HCT116 (cell line): ENCODE measurements around the gene RAB3GAP2. TPM values are rescaled to one million over a fixed set of nuclear protein-coding genes. Genes with fewer than 3 reads are reported as not detected.
"Not testable (repeated sequence)": the region's sequence is repeated elsewhere in the genome, so short reads cannot be mapped to it uniquely, and the experiment has no call there.

Experiments used
- ATAC-seq: fragments of 200-7000 bp; cut with Tn5 transposase; 2 replicates; pipeline ENCODE4 v1.9.1; 2020; ENCODE audit warnings: mild to moderate bottlenecking, moderate library complexity
- BruUV-seq: library from RNA; stranded (reverse); fragments of 400-500 nt; replicated peaks from 2 replicates; lab custom pipeline; 2021; lab: Mats Ljungman, UMichigan
- CTCF ChIA-PET: fragments of 300-600 bp; sonication (Branson Sonifier 250); formaldehyde crosslinking; loops from one replicate; lab custom pipeline; 2021; ENCODE audit warnings: antibody characterized with exemption; lab: Charles Lee
- POLR2A ChIA-PET: fragments of 300-600, 350-600 bp; sonication (Branson Sonifier 250); formaldehyde crosslinking; loops from one replicate; lab custom pipeline; 2021; ENCODE audit warnings: antibody characterized with exemption; lab: Charles Lee
- RAD21 ChIA-PET, 2 experiments: fragments of 300-600 bp; sonication (Branson Sonifier 250); formaldehyde crosslinking; loops; one replicate each; lab custom pipeline; 2023; ENCODE audit warnings: low total read pairs in 2 of 2; ENCODE audit not compliant: uncharacterized antibody in 2 of 2, unreplicated experiment in 2 of 2, low non-redundant PET in 1 of 2; lab: Charles Lee
- DNase-seq: peaks from one replicate; pipeline ENCODE4 v3.0.0-alpha.2; 2010; ENCODE audit warnings: low read depth, low spot score
- H2AFZ ChIP-seq: fragments of 200-600 bp; shearing (Covaris generic), sonication (generic); 2 replicates; pipeline ENCODE4 v1.6.1; 2017; ENCODE audit warnings: low read depth, mixed run types, mixed read lengths, antibody characterized with exemption, low read length; ENCODE audit not compliant: poor library complexity, severe bottlenecking
- H3K27ac ChIP-seq: 2 replicates; pipeline ENCODE4 v1.5.1; 2012; ENCODE audit warnings: low read depth, low read length
- H3K27me3 ChIP-seq: fragments of 200-600 bp; sonication (generic); 2 replicates; pipeline ENCODE4 v1.6.1; 2016; ENCODE audit warnings: mixed run types, low read length, mixed read lengths; ENCODE audit not compliant: insufficient read depth
- H3K36me3 ChIP-seq, 2 experiments: fragments of 200-500 bp in 1 of 2; fragments of 200-600 bp in 1 of 2; sonication (Bioruptor generic) in 1 of 2; sonication (generic) in 1 of 2; 2 replicates each; pipeline versions ENCODE4 v1.5.1 to v1.6.1; 2014 to 2016; ENCODE audit warnings: low read length in 2 of 2, inconsistent platforms in 1 of 2, mixed read lengths in 1 of 2, mixed run types in 1 of 2; ENCODE audit not compliant: insufficient read depth in 2 of 2, control insufficient read depth in 1 of 2
- H3K4me1 ChIP-seq, 2 experiments: fragments of 200-600 bp in 1 of 2; sonication (generic) in 1 of 2; 2 replicates each; pipeline versions ENCODE4 v1.5.1 to v1.6.1; 2012 to 2017; ENCODE audit warnings: low read length in 2 of 2, inconsistent platforms in 1 of 2, mild to moderate bottlenecking in 1 of 2, mixed read lengths in 1 of 2, mixed run types in 1 of 2, moderate library complexity in 1 of 2; ENCODE audit not compliant: insufficient read depth in 2 of 2, control insufficient read depth in 1 of 2
- H3K4me2 ChIP-seq: fragments of 200-600 bp; sonication (generic); 2 replicates; pipeline ENCODE4 v1.6.1; 2017; ENCODE audit warnings: mixed run types, low read length, mixed read lengths
- H3K4me3 ChIP-seq, 2 experiments: fragments of 200-600 bp in 1 of 2; sonication (generic) in 1 of 2; replicated peaks in 1 of 2; 2 replicates each; pipeline ENCODE4 v1.5.1; 2011 to 2016; ENCODE audit warnings: low read length in 2 of 2, control low read depth in 1 of 2, low read depth in 1 of 2, mild to moderate bottlenecking in 1 of 2, mixed read lengths in 1 of 2, mixed run types in 1 of 2
- H3K79me2 ChIP-seq: fragments of 200-600 bp; sonication (generic); 2 replicates; pipeline ENCODE4 v1.6.1; 2017; ENCODE audit warnings: mild to moderate bottlenecking, mixed run types, low read length, moderate library complexity, mixed read lengths; ENCODE audit not compliant: insufficient read depth
- H3K9ac ChIP-seq: fragments of 200-600 bp; sonication (generic); 2 replicates; pipeline ENCODE4 v1.6.1; 2016; ENCODE audit warnings: low read length, mixed read lengths
- H3K9me2 ChIP-seq: fragments of 200-600 bp; sonication (generic), shearing (Covaris generic); 2 replicates; pipeline ENCODE4 v1.6.1; 2017; ENCODE audit warnings: mixed run types, mild to moderate bottlenecking, moderate library complexity; ENCODE audit not compliant: insufficient read depth
- H3K9me3 ChIP-seq, 2 experiments: fragments of 200-500 bp in 1 of 2; fragments of 200-600 bp in 1 of 2; sonication (Bioruptor generic) in 1 of 2; sonication (generic) in 1 of 2; 2 replicates each; pipeline ENCODE4 v1.6.1; 2014 to 2017; ENCODE audit warnings: low read length in 2 of 2, mixed read lengths in 2 of 2, inconsistent platforms in 1 of 2, low read depth in 1 of 2, mild to moderate bottlenecking in 1 of 2, mixed run types in 1 of 2, moderate library complexity in 1 of 2; ENCODE audit not compliant: control insufficient read depth in 1 of 2, insufficient read depth in 1 of 2
- H4K20me1 ChIP-seq: fragments of 200-600 bp; sonication (generic), shearing (Covaris generic); 2 replicates; pipeline ENCODE4 v1.6.1; 2017; ENCODE audit warnings: mixed run types, mild to moderate bottlenecking, moderate library complexity; ENCODE audit not compliant: insufficient read depth
- CEBPB ChIP-seq: IDR thresholded peaks from 2 replicates; pipeline ENCODE4 v1.6.1; 2012; ENCODE audit warnings: low read depth
- EZH2 ChIP-seq: fragments of 200-600 bp; sonication (generic); IDR thresholded peaks from 2 replicates; pipeline ENCODE4 v1.6.1; 2017; ENCODE audit warnings: antibody characterized with exemption, mixed run types
- MAX ChIP-seq: IDR thresholded peaks from 2 replicates; pipeline ENCODE4 v1.6.1; 2012
- POLR2AphosphoS5 ChIP-seq: IDR thresholded peaks from 2 replicates; pipeline ENCODE4 v1.6.1; 2011; ENCODE audit warnings: mild to moderate bottlenecking, low read depth, low read length, moderate library complexity
- RAD21 ChIP-seq: IDR thresholded peaks from 2 replicates; pipeline ENCODE4 v1.6.1; 2012; ENCODE audit warnings: low read depth, mild to moderate bottlenecking
- REST ChIP-seq: IDR thresholded peaks from 2 replicates; pipeline ENCODE4 v1.6.1; 2012; ENCODE audit warnings: low read depth
- SIN3A ChIP-seq: IDR thresholded peaks from 2 replicates; pipeline ENCODE4 v1.6.1; 2012; ENCODE audit warnings: low read depth
- SRF ChIP-seq: IDR thresholded peaks from 2 replicates; pipeline ENCODE4 v1.6.1; 2012; ENCODE audit warnings: low read depth
- ZFX ChIP-seq: fragments of 450-650 bp; IDR thresholded peaks from 2 replicates; pipeline ENCODE4 v1.6.1; 2017
- ZNF274 ChIP-seq: fragments of 200-500 bp; sonication (Bioruptor generic); IDR thresholded peaks from 2 replicates; pipeline ENCODE4 v1.6.1; 2014; ENCODE audit warnings: mild to moderate bottlenecking, low read depth, low read length, inconsistent platforms
- intact Hi-C: fragments of 100-400 bp; cut with micrococcal nuclease; formaldehyde crosslinking; loops from 2 replicates; pipeline ENCODE4 v1.10.0; 2022
- total RNA-seq: library from RNA; stranded (reverse); gene quantifications from one replicate; pipeline ENCODE4 v1.2.1, GENCODE V29; 2021; ENCODE audit not compliant: unreplicated experiment
- TF ChIP-seq, protein P1 (sequence below): IDR thresholded peaks from 2 replicates; pipeline ENCODE4 v1.6.1; 2011; ENCODE audit warnings: mild to moderate bottlenecking, low read length, moderate library complexity; ENCODE audit not compliant: insufficient replicate concordance; ENCODE audit errors: extremely low read depth

The RAB3GAP2 gene
- total RNA-seq, 1 experiment from 2014 or later = 32.5 TPM

DNA sequence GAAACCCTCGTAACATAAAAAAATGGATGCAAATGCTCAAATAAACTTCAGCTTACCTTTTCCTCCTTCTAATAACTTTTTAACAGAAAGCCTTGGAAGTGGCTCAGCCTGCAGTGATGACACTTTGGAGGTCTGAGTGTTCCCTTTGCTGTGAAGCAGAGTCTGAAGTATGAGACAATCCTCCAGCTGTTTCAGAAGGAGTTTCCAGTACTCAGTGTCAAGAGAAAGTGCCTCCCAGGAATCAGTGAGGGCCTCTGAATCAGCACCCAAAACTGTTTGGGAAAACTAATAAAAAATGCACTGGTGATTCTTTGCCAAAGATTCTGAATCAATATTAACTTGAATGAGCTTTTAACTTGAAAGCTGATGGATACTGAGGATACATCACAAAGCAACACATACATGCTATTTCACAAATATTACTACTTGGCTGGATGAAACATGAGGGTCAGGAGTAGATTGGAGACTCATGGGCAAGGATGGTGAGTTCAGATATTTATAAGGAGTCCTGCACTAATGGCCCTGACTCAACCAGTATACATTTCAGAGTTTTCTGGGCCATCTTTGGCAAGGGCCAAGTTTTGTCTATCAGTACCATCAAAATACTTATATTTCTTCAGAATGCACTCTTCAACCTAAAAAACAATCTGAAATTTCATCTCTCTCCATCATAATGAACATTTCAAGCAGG is 101.3 kb downstream of the RAB3GAP2 start:
- DNase-seq (no peak), ATAC-seq (no peak)
- Histone ChIP-seq H4K20me1 (no peaks in the 10 kb centered on the region), H3K9ac (no peak overlapping the region), H3K79me2 (no peaks in the 10 kb centered on the region; the same call in 1 of the 2 replicates), H2AFZ (no peak overlapping the region), H3K4me2 (no peak overlapping the region), H3K4me1 (no peaks in the 10 kb centered on the region), H3K27ac (no peak overlapping the region), H3K9me2 (no peaks in the 10 kb centered on the region), H3K9me3 (no peaks in the 10 kb centered on the region), H3K36me3 (peaks cover 12 to 14% of the 10 kb centered on the region in 2 experiments), H3K4me3 (no peak overlapping the region), H3K27me3 (no peaks in the 10 kb centered on the region)
- intact Hi-C loops = no loop called here
- BruUV-seq = no TSS peak
- ChIA-PET RAD21 (no interaction called here), POLR2A (no interaction called here), CTCF (no interaction called here)
- TF ChIP-seq SRF (no peak), ZFX (no peak), CEBPB (no peak), EZH2 (no peak), MAX (no peak), SIN3A (no peak), REST (no peak), POLR2AphosphoS5 (no peak), RAD21 (no peak), ZNF274 (no peak)
- TF ChIP-seq, protein P1, sequence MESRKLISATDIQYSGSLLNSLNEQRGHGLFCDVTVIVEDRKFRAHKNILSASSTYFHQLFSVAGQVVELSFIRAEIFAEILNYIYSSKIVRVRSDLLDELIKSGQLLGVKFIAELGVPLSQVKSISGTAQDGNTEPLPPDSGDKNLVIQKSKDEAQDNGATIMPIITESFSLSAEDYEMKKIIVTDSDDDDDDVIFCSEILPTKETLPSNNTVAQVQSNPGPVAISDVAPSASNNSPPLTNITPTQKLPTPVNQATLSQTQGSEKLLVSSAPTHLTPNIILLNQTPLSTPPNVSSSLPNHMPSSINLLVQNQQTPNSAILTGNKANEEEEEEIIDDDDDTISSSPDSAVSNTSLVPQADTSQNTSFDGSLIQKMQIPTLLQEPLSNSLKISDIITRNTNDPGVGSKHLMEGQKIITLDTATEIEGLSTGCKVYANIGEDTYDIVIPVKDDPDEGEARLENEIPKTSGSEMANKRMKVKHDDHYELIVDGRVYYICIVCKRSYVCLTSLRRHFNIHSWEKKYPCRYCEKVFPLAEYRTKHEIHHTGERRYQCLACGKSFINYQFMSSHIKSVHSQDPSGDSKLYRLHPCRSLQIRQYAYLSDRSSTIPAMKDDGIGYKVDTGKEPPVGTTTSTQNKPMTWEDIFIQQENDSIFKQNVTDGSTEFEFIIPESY = no peak

DNA sequence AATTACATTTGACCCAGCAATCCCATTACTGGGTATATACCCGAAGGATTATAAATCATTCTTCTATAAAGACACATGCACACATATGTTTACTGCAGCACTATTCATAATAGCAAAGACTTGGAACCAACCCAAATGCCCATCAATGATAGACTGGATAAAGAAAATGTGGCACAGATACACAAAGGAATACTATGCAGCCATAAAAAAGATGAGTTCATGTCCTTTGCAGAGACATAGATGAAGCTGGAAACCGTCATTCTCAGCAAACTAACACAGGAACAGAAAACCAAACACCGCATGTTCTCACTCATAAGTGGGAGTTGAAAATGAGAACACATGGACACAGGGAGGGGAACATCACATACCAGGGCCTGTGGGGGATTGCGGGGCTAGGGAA is 102.4 kb downstream of the RAB3GAP2 start:
- H2AFZ ChIP-seq, intact Hi-C loops, H3K9me2 ChIP-seq, DNase-seq, ATAC-seq, H3K27ac ChIP-seq, H3K4me1 ChIP-seq, H3K9ac ChIP-seq, BruUV-seq, H3K4me3 ChIP-seq, CTCF ChIA-PET, POLR2A ChIA-PET, RAD21 ChIA-PET, H3K27me3 ChIP-seq, H3K9me3 ChIP-seq, H4K20me1 ChIP-seq, H3K79me2 ChIP-seq, H3K4me2 ChIP-seq: not testable (repeated sequence)
- H3K36me3 ChIP-seq = peaks cover 12 to 14% of the 10 kb centered on the region in 2 experiments; a peak in 3 of 4 replicates
